ENCODE measurements around the gene CNKSR3. TPM values are rescaled to one million over a fixed set of nuclear protein-coding genes. Genes with fewer than 3 reads are reported as not detected.

The CNKSR3 gene
- total RNA-seq, 1 donor from 2014 or later, result 11.8 TPM

DNA sequence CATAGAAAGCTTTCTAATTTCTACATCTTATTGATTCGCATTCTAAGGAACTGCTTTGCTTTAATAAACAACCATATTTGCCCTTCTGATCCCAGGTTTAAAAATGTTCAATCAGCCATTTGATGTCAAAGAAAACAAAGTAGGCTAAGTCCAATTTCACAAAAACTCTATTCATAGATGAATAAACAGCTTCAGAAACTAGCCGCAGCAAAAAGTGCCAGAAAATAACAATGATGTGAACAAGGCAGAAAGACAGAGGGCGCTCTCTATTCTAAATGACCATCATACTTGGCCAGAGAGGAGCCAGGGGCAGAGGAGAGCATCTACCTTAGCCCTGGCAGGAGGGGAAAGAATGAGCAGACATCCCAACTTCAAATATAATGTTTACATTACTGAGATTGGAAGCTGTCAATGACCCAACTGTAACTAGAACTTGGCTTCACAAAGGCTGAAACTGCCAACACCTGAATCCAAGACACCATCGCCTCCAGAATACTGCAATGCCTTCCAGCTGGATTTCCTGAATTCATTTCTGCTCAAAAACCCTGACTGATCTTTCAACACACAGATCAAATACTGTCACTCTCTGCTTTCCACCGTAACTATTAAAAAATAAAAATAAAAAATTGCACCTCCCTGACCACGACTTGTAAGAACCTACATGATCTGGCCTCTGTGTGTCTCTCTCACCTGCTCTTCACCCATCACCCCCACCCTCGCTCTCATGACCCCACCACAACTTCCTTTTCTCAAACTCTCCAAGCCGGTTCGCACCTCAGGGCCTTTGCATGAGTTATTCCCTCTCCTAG, 9.5 kb downstream of the CNKSR3 start:
- Histone ChIP-seq H3K36me3 (no peaks in the 10 kb centered on the region), H3K27ac (no peak overlapping the region), H3K4me3 (no peak overlapping the region), H3K9me3 (no peaks in the 10 kb centered on the region), H3K4me1 (peaks cover 12% of the 10 kb centered on the region), H3K27me3 (no peaks in the 10 kb centered on the region)
- DNase-seq, result no peak
- intact Hi-C loops (cut with DNase I), result no loop called here
- no peak for ATAC-seq
- TF ChIP-seq, protein P1, sequence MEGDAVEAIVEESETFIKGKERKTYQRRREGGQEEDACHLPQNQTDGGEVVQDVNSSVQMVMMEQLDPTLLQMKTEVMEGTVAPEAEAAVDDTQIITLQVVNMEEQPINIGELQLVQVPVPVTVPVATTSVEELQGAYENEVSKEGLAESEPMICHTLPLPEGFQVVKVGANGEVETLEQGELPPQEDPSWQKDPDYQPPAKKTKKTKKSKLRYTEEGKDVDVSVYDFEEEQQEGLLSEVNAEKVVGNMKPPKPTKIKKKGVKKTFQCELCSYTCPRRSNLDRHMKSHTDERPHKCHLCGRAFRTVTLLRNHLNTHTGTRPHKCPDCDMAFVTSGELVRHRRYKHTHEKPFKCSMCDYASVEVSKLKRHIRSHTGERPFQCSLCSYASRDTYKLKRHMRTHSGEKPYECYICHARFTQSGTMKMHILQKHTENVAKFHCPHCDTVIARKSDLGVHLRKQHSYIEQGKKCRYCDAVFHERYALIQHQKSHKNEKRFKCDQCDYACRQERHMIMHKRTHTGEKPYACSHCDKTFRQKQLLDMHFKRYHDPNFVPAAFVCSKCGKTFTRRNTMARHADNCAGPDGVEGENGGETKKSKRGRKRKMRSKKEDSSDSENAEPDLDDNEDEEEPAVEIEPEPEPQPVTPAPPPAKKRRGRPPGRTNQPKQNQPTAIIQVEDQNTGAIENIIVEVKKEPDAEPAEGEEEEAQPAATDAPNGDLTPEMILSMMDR (IDR thresholded peaks at IDR 0.05), result peak; percentile 39

DNA sequence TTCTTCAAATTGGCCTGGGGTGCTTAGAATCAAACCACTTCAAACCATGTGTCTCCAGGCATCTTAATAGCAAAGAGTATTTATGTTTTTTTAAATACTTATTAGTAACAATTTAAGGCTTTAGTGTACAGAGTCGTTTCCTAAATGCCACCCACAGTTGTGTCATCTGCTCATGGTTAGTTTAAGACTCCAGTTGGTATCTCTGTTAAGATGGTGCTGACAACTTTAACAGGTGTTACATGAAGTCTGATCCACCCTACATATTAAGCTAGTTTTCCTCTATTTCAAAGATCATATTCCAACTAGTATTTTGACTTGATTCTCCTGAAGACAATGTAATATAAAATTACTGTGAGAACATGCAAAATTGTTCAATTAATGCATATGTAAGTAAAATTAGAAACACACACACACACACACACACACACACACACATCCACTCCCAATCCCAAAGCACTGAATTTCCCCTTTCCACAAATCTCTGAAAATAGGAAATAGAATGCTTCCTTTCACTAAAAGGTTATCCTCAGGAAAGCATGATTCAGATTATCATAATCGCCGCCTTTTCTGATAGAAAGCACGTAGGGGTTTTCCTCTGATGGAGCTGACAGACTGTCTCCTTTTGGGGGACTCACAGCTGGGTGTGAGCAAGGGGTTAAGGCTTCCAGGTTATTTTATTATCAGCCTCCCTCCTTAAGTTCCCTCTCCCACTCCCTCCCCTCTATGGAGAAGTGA, 10.5 kb downstream of the CNKSR3 start:
- ATAC-seq (no peak), DNase-seq (no peak)
- no peaks in the 10 kb centered on the region for H3K36me3 ChIP-seq
- no peaks in the 10 kb centered on the region for H3K27me3 ChIP-seq
- intact Hi-C loops (cut with DNase I), result no loop called here
- H3K9me3 ChIP-seq, result no peaks in the 10 kb centered on the region
- TF ChIP-seq, protein P1 (IDR thresholded peaks at IDR 0.05), result no peak
- H3K27ac ChIP-seq, result no peak overlapping the region
- H3K4me3 ChIP-seq, result no peak overlapping the region
- H3K4me1 ChIP-seq, result peaks cover 12% of the 10 kb centered on the region

DNA sequence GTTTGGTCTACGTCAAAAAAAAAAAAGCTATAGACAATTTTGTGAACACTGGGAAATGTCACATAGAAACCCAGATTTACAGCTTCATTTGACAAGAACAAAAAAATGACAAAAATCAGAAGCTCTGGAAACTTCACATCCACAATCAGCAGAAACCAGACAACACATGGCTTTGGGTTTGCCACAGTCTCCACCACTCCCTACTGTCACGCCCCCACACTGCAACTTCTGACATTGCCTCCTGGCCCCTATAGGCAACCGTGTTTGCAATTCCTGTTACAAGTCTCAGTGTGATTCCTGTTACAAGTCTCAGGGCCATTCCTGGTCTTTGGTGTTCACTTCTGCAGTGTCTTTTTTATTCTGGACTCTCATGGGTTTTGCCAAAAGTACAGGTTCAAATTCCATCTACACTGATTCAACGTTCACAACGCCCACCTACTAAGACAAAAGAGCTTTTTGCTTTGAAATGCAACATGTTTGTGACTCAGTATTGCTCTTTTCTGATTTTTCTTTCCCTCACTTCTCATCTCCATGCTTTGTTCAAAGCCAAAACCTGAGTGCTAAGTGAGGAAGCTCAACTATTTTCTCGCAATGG, 12.0 kb downstream of the CNKSR3 start:
- TF ChIP-seq, protein P1 (IDR thresholded peaks at IDR 0.05), result no peak
- intact Hi-C loops (cut with DNase I), result no loop called here
- H3K4me1 ChIP-seq, result peaks cover 5% of the 10 kb centered on the region

DNA sequence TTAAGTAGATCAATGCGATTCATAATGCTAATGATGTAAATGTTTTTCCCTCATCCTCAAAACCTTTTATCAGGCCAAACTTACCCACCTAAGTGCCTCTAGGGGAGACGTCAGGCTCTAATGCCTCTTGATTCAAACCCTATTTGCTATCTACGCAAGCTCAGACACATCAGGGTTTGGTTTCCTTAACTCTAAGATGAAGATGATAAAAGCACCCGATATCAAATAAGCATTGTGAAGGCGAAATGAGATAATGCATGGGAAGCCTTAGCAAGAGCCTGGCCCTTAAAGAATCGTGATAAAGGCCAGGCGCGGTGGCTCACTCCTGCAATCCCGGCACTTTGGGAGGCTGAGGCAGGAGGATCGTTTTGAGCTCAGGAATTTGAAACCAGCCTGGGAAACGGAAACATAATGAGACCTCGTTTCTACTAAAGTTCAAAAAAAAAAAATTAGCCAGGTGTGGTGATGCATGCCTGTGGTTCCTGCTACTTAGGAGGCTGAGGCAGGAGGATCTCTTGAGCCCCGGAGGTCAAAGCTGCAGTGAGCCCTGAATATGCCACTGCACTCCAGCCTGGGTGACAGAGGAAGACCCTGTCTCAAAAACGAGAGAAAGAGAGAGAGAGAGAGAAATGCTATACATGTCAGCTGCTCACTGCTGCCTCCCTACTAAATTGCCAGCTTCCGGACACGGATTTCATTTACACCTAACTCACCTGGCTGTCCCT, 13.5 kb downstream of the CNKSR3 start:
- H3K27me3 ChIP-seq, result no peaks in the 10 kb centered on the region
- no peak overlapping the region for H3K27ac ChIP-seq
- no peak for ATAC-seq
- intact Hi-C loops (cut with DNase I), result no loop called here
- H3K9me3 ChIP-seq, result no peaks in the 10 kb centered on the region
- H3K4me3 ChIP-seq, result no peak overlapping the region
- H3K36me3 ChIP-seq, result no peaks in the 10 kb centered on the region
- peaks cover 5% of the 10 kb centered on the region for H3K4me1 ChIP-seq
- TF ChIP-seq, protein P1 (IDR thresholded peaks at IDR 0.05), result no peak
- no peak for DNase-seq

More for the DNA sequence above, 12.0 kb downstream of the CNKSR3 start:
- DNase-seq (no peak), ATAC-seq (no peak)
- Histone ChIP-seq H3K27ac (no peak overlapping the region), H3K27me3 (no peaks in the 10 kb centered on the region), H3K36me3 (no peaks in the 10 kb centered on the region), H3K9me3 (no peaks in the 10 kb centered on the region), H3K4me3 (no peak overlapping the region)

DNA sequence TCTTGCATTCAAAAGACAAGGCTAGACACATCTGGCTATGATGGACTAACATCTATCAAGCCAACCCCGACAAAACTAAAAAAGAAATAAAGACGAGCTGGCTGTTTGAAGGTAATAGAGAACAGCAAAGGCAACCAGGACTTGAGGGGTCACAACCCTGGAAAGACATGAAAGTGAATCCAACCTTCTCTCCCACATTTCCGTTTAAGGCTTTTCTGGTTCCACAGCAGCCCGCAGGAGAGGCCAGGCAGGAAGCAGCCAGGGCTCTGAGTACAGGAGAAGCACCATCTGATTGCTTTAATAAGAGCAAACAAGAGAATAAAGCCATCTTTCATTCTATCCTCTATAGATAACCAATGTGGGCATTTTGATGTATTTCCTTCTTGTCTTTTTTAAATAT, 14.3 kb downstream of the CNKSR3 start:
- H3K27ac ChIP-seq, result no peak overlapping the region
- no peaks in the 10 kb centered on the region for H3K27me3 ChIP-seq
- intact Hi-C loops (cut with DNase I), result no loop called here
- TF ChIP-seq, protein P1 (IDR thresholded peaks at IDR 0.05), result no peak
- no peak overlapping the region for H3K4me3 ChIP-seq
- H3K36me3 ChIP-seq, result no peaks in the 10 kb centered on the region
- DNase-seq, result no peak
- H3K9me3 ChIP-seq, result no peaks in the 10 kb centered on the region
- H3K4me1 ChIP-seq, result peaks cover 5% of the 10 kb centered on the region
- no peak for ATAC-seq
